Spleen (tissue), 11 donors: ENCODE results near the gene MLXIPL. TPM values are rescaled to one million over a fixed set of nuclear protein-coding genes. Genes with fewer than 3 reads are reported as not detected.

Experiments used
- DNase-seq: peaks from one replicate; pipeline ENCODE4 v3.0.0-alpha.2; 2020
- H3K27ac ChIP-seq, 8 donors: fragments of 200-600 bp; sonication (generic) in 7 of 8; 1 replicate in 4 of 8; 2 replicates in 4 of 8; pipeline versions ENCODE4 v1.5.0 to v1.8.0; 2016 to 2021; ENCODE audit warnings: inconsistent platforms in 4 of 8, mild to moderate bottlenecking in 4 of 8, moderate library complexity in 1 of 8
- H3K27me3 ChIP-seq, 7 donors: fragments of 200-600 bp; sonication (generic) in 6 of 7; replicated peaks in 1 of 7; 1 replicate in 4 of 7; 2 replicates in 3 of 7; pipeline versions ENCODE4 v1.5.0 to v1.8.0; 2016 to 2021; ENCODE audit warnings: inconsistent platforms in 3 of 7, mild to moderate bottlenecking in 1 of 7
- H3K36me3 ChIP-seq, 6 donors: fragments of 200-600 bp; sonication (generic) in 5 of 6; 1 replicate in 4 of 6; 2 replicates in 2 of 6; pipeline versions ENCODE4 v1.5.0 to v1.8.0; 2016 to 2021; ENCODE audit warnings: inconsistent platforms in 2 of 6
- H3K4me1 ChIP-seq, 6 donors: fragments of 200-600 bp; sonication (generic) in 5 of 6; 1 replicate in 3 of 6; 2 replicates in 3 of 6; pipeline versions ENCODE4 v1.5.0 to v1.8.0; 2016 to 2021; ENCODE audit warnings: inconsistent platforms in 3 of 6
- H3K4me3 ChIP-seq, 8 donors: fragments of 200-600 bp; sonication (generic) in 7 of 8; 1 replicate in 4 of 8; 2 replicates in 4 of 8; pipeline versions ENCODE4 v1.5.0 to v1.8.0; 2016 to 2021; ENCODE audit warnings: inconsistent platforms in 4 of 8, mild to moderate bottlenecking in 4 of 8, moderate library complexity in 2 of 8
- H3K9me3 ChIP-seq, 8 donors: fragments of 200-600 bp; sonication (generic) in 7 of 8; 1 replicate in 4 of 8; 2 replicates in 4 of 8; pipeline versions ENCODE4 v1.5.0 to v1.8.0; 2016 to 2021; ENCODE audit warnings: inconsistent platforms in 4 of 8
- CTCF ChIP-seq, 11 experiments: fragments of 200-600 bp in 7 of 11; fragments of 450-650 bp in 4 of 11; sonication (generic) in 4 of 11; IDR thresholded peaks in 8 of 11; conservative IDR thresholded peaks in 3 of 11; 1 replicate in 7 of 11; 2 replicates in 4 of 11; pipeline versions ENCODE4 v1.4.0 to v1.8.0; 2016 to 2021; ENCODE audit warnings: antibody characterized with exemption in 11 of 11, inconsistent platforms in 4 of 11, mild to moderate bottlenecking in 1 of 11
- POLR2A ChIP-seq, 3 donors: fragments of 450-650 bp; IDR thresholded peaks; one replicate each; pipeline ENCODE4 v1.5.1; 2017; ENCODE audit warnings: antibody characterized with exemption in 3 of 3, mild to moderate bottlenecking in 1 of 3
- POLR2AphosphoS5 ChIP-seq, 3 donors: sonication (generic); formaldehyde crosslinking; IDR thresholded peaks; one replicate each; pipeline ENCODE4 v1.5.1; 2017; ENCODE audit warnings: antibody characterized with exemption in 3 of 3
- whole genome bisulfite sequencing, 5 donors: extraction: QIAGEN DNeasy Blood & Tissue Kit in 3 of 5; methylation state at CpG; one replicate each; pipeline versions ENCODE4 v1.1.5 to v1.1.7; 2013 to 2018; 5-methylcytosine and 5-hydroxymethylcytosine counted together
- intact Hi-C: fragments of 100-400 bp; cut with DNase I; formaldehyde crosslinking; loops from one replicate; pipeline ENCODE4 v1.15.0; 2023; ENCODE audit warnings: low total_unique reads
- polyA plus RNA-seq, 3 donors: library from polyadenylated mRNA; stranded (reverse); fragments of 200-250 nt; gene quantifications; one replicate each; pipeline ENCODE4 v1.2.1, GENCODE V29; 2013
- total RNA-seq, 7 donors: library from RNA; depleted of rRNA in 3 of 7; stranded (reverse); fragments of >200 nt in 3 of 7; fragmentation: NEBNext Ultra II Directional in 4 of 7; extraction: Animal tissue kit (Norgen Biotek cat#: 25700) in 4 of 7; gene quantifications; one replicate each; pipeline versions ENCODE4 v1.1.0 to v1.2.1, GENCODE V29; 2016 to 2021
- donor health status: healthy with polysubstance abuse.
- donor health status: DM: no; HTN: no; CAD: no; lungs with moderate emphysema.
- donor health status: DM: no; HTN: no; CAD: no.
- donor health status: Bipolar disorder and iron deficiency.
- donor health status: healthy.
- donor health status: DM: no; HTN: no; CAD: no.
- donor health status: DM: yes; HTN: yes; CAD: no.

MLXIPL gene
- total and polyA plus RNA-seq, 10 donors: 0.09 to 0.23 (median 0.16) TPM; not detected in 6

DNA sequence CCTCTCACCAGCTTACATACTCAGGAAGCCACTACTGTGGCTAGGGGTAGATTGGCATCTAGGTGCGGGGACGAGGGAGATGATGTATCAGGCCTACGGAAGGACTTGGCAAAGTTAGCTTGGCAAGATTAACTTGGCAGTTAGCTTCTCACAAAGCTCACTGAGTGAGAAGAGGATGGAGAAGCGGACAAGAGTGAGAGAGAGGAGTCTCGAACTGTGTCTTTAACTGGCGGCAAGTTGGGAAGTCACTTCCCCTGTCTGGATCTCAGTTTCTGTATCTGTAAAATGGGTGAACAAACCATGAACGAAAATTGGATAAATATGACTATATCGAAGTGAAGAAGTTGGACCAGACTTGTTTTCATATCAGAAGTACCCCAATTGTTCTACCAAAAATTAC lies 9.5 kb upstream of the MLXIPL start:
- Histone ChIP-seq H3K36me3 (no peaks in the 10 kb centered on the region), H3K27me3 (peaks cover 0 to 70% (median 11%) of the 10 kb centered on the region in 7 donors), H3K4me1 (no peaks in the 10 kb centered on the region), H3K9me3 (no peaks in the 10 kb centered on the region), H3K27ac (no peak overlapping the region), H3K4me3 (no peak overlapping the region)
- TF ChIP-seq POLR2AphosphoS5 (IDR thresholded peaks at IDR 0.05) (no peak), CTCF (IDR thresholded peaks at IDR 0.05 in 8 of 11, conservative IDR thresholded peaks at IDR 0.05 in 3 of 11) (no peak), POLR2A (IDR thresholded peaks at IDR 0.05) (no peak)
- 81 to 87% (median 81%) methylated on average over 8 of the region's 8 CpGs for WGBS, 5 donors
- DNase-seq: no peak
- intact Hi-C loops: no loop called here

GRCh38 chr7:73633323-73633722 lies 9.0 kb upstream of the MLXIPL start:
- peaks cover 0 to 75% (median 11%) of the 10 kb centered on the region in 7 donors for H3K27me3 ChIP-seq
- H3K36me3 ChIP-seq: no peaks in the 10 kb centered on the region
- WGBS, 5 donors: 72 to 92% (median 81%) methylated on average over 7 of the region's 7 CpGs
- no peak for TF ChIP-seq POLR2A (IDR thresholded peaks at IDR 0.05)
- no peak for TF ChIP-seq POLR2AphosphoS5 (IDR thresholded peaks at IDR 0.05)
- no peak for TF ChIP-seq CTCF (IDR thresholded peaks at IDR 0.05 in 8 of 11, conservative IDR thresholded peaks at IDR 0.05 in 3 of 11)
- DNase-seq: no peak
- intact Hi-C loops: no loop called here
- H3K4me3 ChIP-seq: no peak overlapping the region
- H3K9me3 ChIP-seq: no peaks in the 10 kb centered on the region
- no peak overlapping the region for H3K27ac ChIP-seq
- no peaks in the 10 kb centered on the region for H3K4me1 ChIP-seq

DNA sequence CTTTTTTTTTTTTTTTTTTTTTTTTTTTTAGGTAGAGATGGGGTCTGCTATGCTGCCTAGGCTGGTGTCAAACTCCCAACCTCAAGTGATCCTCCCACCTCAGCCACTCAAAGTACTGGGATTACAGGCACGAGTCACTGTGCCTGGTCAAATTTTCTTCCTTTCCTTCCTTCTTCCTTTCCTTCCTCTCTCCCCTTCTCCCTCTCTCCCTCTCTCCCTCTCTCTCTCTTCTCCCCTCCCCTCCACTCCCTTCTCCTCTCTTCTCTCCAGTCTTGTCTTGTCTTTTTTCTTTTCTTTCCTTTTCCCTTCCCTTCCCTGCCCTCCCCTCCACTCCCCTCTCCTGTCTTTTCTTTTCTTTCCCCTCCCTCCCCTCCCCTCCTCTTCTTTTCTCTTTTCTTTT lies 7.2 kb upstream of the MLXIPL start:
- no peaks in the 10 kb centered on the region for H3K4me1 ChIP-seq
- no peaks in the 10 kb centered on the region for H3K36me3 ChIP-seq
- TF ChIP-seq POLR2AphosphoS5 (IDR thresholded peaks at IDR 0.05) (no peak), CTCF (IDR thresholded peaks at IDR 0.05 in 8 of 11, conservative IDR thresholded peaks at IDR 0.05 in 3 of 11) (no peak), POLR2A (IDR thresholded peaks at IDR 0.05) (no peak)
- no peak overlapping the region for H3K4me3 ChIP-seq
- DNase-seq: no peak
- H3K27me3 ChIP-seq: peaks cover 0 to 91% (median 21%) of the 10 kb centered on the region in 7 donors
- H3K9me3 ChIP-seq: no peaks in the 10 kb centered on the region
- H3K27ac ChIP-seq: no peak overlapping the region
- WGBS, 5 donors: 5 to 19% (median 11%) methylated on average over 1 of the region's 1 CpG
- intact Hi-C loops: no loop called here

DNA sequence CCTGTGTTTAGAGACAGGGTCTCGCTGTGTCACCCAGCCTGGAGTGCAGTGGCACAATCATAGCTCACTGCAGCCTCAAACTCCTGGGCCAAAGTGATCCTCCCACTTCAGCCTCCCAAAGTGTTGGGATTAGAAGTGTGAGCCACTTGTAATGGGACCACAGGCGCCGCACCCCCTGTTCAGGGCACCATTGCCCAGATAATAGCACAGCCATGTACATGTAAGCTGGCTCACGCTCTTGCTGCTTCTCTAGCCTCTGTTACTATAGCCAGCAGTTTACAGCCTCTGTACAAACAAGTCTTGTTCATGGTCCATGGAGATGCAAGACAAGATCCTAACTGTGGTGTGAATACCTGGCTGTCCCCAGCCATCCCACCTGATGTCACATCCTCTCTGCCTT lies 4.2 kb upstream of the MLXIPL start:
- no peak for DNase-seq
- Histone ChIP-seq H3K4me3 (no peak overlapping the region), H3K36me3 (no peaks in the 10 kb centered on the region), H3K9me3 (no peaks in the 10 kb centered on the region), H3K27ac (no peak overlapping the region), H3K27me3 (peaks cover 5 to 91% (median 33%) of the 10 kb centered on the region in 7 donors), H3K4me1 (peaks cover 6 to 13% (median 10%) of the 10 kb centered on the region in 6 donors)
- 65 to 93% (median 85%) methylated on average over 4 of the region's 4 CpGs for WGBS, 5 donors
- intact Hi-C loops: no loop called here
- no peak for TF ChIP-seq POLR2A (IDR thresholded peaks at IDR 0.05)
- no peak for TF ChIP-seq CTCF (IDR thresholded peaks at IDR 0.05 in 8 of 11, conservative IDR thresholded peaks at IDR 0.05 in 3 of 11)
- TF ChIP-seq POLR2AphosphoS5 (IDR thresholded peaks at IDR 0.05): no peak
